LNCaP clone FGC (cell line): ENCODE data around the gene PLEKHH2.

Experiments
- DNase-seq: peaks from one replicate; pipeline ENCODE4 v3.0.0-alpha.2; 2011; ENCODE audit warnings: low read depth
- H3K4me3 ChIP-seq: 2 replicates; pipeline ENCODE4 v1.5.1; 2011; ENCODE audit warnings: mild to moderate bottlenecking, low read depth, low read length, control low read depth
- CTCF ChIP-seq: IDR thresholded peaks from 2 replicates; pipeline ENCODE4 v1.5.1; 2012; ENCODE audit warnings: mild to moderate bottlenecking; ENCODE audit not compliant: control insufficient read depth, insufficient read depth; ENCODE audit errors: extremely low read depth

The PLEKHH2 gene

GRCh38 chr2:43762286-43762685 lies 125.2 kb downstream of the PLEKHH2 start:
- H3K4me3 ChIP-seq, result no peak overlapping the region
- TF ChIP-seq CTCF, result no peak
- no peak for DNase-seq

- no peak for DNase-seq
- no peak for TF ChIP-seq CTCF
- H3K4me3 ChIP-seq, result no peak overlapping the region
These were observed 126.0 kb downstream of the PLEKHH2 start for GRCh38 chr2:43763091-43763490.

- TF ChIP-seq CTCF, result no peak
- H3K4me3 ChIP-seq, result no peak overlapping the region
- DNase-seq, result no peak
These were observed 127.1 kb downstream of the PLEKHH2 start for GRCh38 chr2:43764086-43764705.

- H3K4me3 ChIP-seq, result no peak overlapping the region
- DNase-seq, result no peak
- no peak for TF ChIP-seq CTCF
These were observed 128.9 kb downstream of the PLEKHH2 start for GRCh38 chr2:43766006-43766405.

- TF ChIP-seq CTCF, result no peak
- DNase-seq, result peak; percentile 59
- peak within 1 kb of the TSS; percentile 53 for H3K4me3 ChIP-seq
These were observed 137.0 kb downstream of the PLEKHH2 start, which contains the start of gene DYNC2LI1 for GRCh38 chr2:43773876-43774613. TSS of gene DYNC2LI1 (plus strand) at chr2:43774039. CDS start at chr2:43774139, 100 bp downstream.

GRCh38 chr2:43774617-43775016 lies 137.6 kb downstream of the PLEKHH2 start:
- TF ChIP-seq CTCF, result no peak
- H3K4me3 ChIP-seq, result peak overlapping the region; percentile 53
- no peak for DNase-seq

- DNase-seq, result no peak
- no peak for TF ChIP-seq CTCF
- H3K4me3 ChIP-seq, result no peak overlapping the region
These were observed 139.3 kb downstream of the PLEKHH2 start for GRCh38 chr2:43776324-43776723.
